T-helper 17 cell (primary cell): ENCODE data around the gene VDR. TPM values are rescaled to one million over a fixed set of nuclear protein-coding genes. Genes with fewer than 3 reads are reported as not detected.

ENCODE experiments used
- ATAC-seq: fragments of 150-1000 bp; cut with Tn5 transposase; 2 replicates; pipeline ENCODE4 v1.10.0; 2021; ENCODE audit warnings: mild to moderate bottlenecking, moderate library complexity
- DNase-seq, 3 donors: peaks; one replicate each; pipeline versions ENCODE4 v3.0.0 to v3.0.0-alpha.2; 2020 to 2021
- H3K9me3 ChIP-seq: one replicate; pipeline ENCODE4 v1.7.0; 2013; ENCODE audit warnings: low read length, mild to moderate bottlenecking; ENCODE audit not compliant: control insufficient read depth, poor library complexity, severe bottlenecking
- H3K27ac Mint-ChIP-seq: one replicate; pipeline ENCODE4 v1.8.0; 2022; ENCODE audit warnings: mild to moderate bottlenecking, moderate library complexity, mixed read lengths
- H3K27me3 Mint-ChIP-seq: one replicate; pipeline ENCODE4 v1.8.0; 2022; ENCODE audit warnings: mixed read lengths
- H3K36me3 Mint-ChIP-seq: one replicate; pipeline ENCODE4 v1.8.0; 2022; ENCODE audit warnings: low read depth, mixed read lengths
- H3K4me1 Mint-ChIP-seq: one replicate; pipeline ENCODE4 v1.8.0; 2022; ENCODE audit warnings: mild to moderate bottlenecking, mixed read lengths
- H3K4me3 Mint-ChIP-seq: one replicate; pipeline ENCODE4 v1.8.0; 2022; ENCODE audit warnings: mild to moderate bottlenecking, moderate library complexity, mixed read lengths
- total RNA-seq, 4 donors: library from RNA in 2 of 4; stranded (reverse) in 2 of 4; gene quantifications; one replicate each; pipeline ENCODE4 v1.2.3 and lab custom pipeline; 2022 to 2026

Gene VDR
- total RNA-seq, 2 donors from 2014 or later, result 1.8 to 4.5 TPM

- ATAC-seq, result no peak
- Mint-ChIP-seq H3K36me3 (no peaks in the 10 kb centered on the region), H3K27ac (peak overlapping the region; percentile 100), H3K4me3 (peak overlapping the region; percentile 86), H3K4me1 (peaks cover 67% of the 10 kb centered on the region), H3K27me3 (no peaks in the 10 kb centered on the region)
- DNase-seq, result peak in 2 of 3 donors; percentile 37 to 48
- H3K9me3 ChIP-seq, result no peaks in the 10 kb centered on the region
These were observed 96.0 kb downstream of the VDR start for GRCh38 chr12:47808574-47809365.

- DNase-seq (peak; percentile 50 to 71 (median 56)), ATAC-seq (peak; percentile 45)
- no peaks in the 10 kb centered on the region for H3K9me3 ChIP-seq
- H3K4me1 Mint-ChIP-seq, result peaks cover 66% of the 10 kb centered on the region
- peak overlapping the region; percentile 100 for H3K27ac Mint-ChIP-seq
- no peaks in the 10 kb centered on the region for H3K36me3 Mint-ChIP-seq
- peak overlapping the region; percentile 86 for H3K4me3 Mint-ChIP-seq
- no peaks in the 10 kb centered on the region for H3K27me3 Mint-ChIP-seq
These were observed 96.7 kb downstream of the VDR start for GRCh38 chr12:47808050-47808449.

DNA sequence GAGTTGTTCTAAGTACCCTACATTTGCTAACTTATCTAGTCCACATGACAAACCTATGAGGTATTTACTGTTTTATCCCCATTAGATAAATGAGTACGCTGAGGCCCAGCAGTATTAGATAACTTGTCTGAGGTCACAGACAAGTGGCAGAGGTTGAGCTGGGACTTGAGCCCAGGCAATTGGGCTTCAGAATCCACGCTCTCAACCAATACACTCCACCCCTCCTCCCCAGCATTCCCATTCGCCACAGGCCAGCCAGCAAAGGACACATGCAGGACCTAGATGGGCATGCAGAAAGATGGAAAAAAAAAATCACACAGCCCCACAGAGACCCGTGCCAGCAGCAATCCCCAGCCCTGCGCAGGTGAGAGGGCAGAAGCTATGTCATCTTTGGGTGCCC, 97.5 kb downstream of the VDR start:
- Mint-ChIP-seq H3K27ac (peak overlapping the region; percentile 100), H3K36me3 (no peaks in the 10 kb centered on the region), H3K4me1 (peaks cover 72% of the 10 kb centered on the region), H3K27me3 (no peaks in the 10 kb centered on the region), H3K4me3 (peak overlapping the region; percentile 86)
- H3K9me3 ChIP-seq, result no peaks in the 10 kb centered on the region
- DNase-seq (no peak), ATAC-seq (no peak)

DNA sequence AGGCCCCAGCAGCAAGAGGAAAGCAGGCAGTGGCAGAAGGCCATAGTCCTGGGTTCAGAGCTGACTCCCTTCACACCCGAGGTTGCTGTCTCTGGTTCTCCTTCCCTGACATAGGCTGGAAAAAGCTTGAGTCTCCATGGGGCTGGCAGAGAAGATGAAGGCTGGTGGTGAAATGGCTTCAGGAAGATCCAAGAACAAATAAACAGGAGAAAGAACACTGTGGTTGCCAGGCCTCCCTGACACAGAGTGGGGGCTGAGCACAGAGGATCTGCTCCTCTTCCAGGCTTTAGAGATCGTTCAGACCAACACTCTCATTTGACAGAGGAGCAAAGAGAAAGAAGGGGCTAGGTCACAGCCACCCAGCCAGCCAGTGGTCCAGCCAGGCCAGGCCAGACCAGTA, 99.4 kb downstream of the VDR start:
- DNase-seq (no peak), ATAC-seq (no peak)
- Mint-ChIP-seq H3K4me3 (peak overlapping the region; percentile 65), H3K27ac (peak overlapping the region; percentile 100), H3K36me3 (no peaks in the 10 kb centered on the region), H3K4me1 (peaks cover 68% of the 10 kb centered on the region), H3K27me3 (no peaks in the 10 kb centered on the region)
- no peaks in the 10 kb centered on the region for H3K9me3 ChIP-seq

GRCh38 chr12:47804171-47804570, 100.6 kb downstream of the VDR start:
- no peak overlapping the region for H3K4me3 Mint-ChIP-seq

DNA sequence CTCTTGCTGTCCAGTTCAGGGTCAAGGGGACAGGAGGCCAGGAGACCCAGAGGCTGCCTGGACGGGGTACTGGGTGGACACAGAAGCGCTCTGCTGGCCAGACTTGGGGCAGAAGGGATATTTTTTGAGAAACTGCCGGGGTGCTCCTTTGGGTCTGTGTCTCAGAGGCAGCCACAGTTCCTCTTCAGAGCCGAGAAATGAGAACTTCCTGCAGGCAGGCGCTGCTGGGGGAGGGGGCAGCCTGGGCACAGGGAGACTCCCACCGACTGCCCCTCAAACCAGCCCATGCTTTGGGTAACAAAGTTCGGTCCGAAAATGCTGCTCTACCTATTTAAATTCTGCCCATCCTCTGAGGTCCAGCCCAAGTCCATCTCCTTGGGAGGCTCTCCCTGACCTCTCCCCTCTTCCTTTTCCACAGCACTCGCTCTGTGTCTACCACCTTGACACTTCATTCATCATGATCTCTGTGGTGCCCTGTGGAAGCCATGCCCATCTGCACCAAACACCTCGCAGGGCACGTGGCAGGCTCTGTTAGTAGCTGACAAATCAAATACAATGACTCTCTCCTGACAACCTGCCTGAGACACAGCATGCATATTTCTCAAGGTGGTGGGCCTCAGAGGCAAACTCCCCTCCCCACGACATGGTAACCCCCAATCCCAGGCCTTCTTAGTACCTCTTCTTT, 101.5 kb downstream of the VDR start:
- peak overlapping the region; percentile 90 for H3K27ac Mint-ChIP-seq
- no peaks in the 10 kb centered on the region for H3K27me3 Mint-ChIP-seq
- no peaks in the 10 kb centered on the region for H3K9me3 ChIP-seq
- no peak for ATAC-seq
- H3K36me3 Mint-ChIP-seq, result no peaks in the 10 kb centered on the region
- peak overlapping the region; percentile 86 for H3K4me3 Mint-ChIP-seq
- no peak for DNase-seq
- H3K4me1 Mint-ChIP-seq, result peaks cover 53% of the 10 kb centered on the region

More at GRCh38 chr12:47804171-47804570, 100.6 kb downstream of the VDR start:
- H3K36me3 Mint-ChIP-seq, result no peaks in the 10 kb centered on the region
- H3K4me1 Mint-ChIP-seq, result peaks cover 62% of the 10 kb centered on the region
- ATAC-seq (no peak), DNase-seq (no peak)
- no peaks in the 10 kb centered on the region for H3K27me3 Mint-ChIP-seq
- no peaks in the 10 kb centered on the region for H3K9me3 ChIP-seq
- peak overlapping the region; percentile 90 for H3K27ac Mint-ChIP-seq

DNA sequence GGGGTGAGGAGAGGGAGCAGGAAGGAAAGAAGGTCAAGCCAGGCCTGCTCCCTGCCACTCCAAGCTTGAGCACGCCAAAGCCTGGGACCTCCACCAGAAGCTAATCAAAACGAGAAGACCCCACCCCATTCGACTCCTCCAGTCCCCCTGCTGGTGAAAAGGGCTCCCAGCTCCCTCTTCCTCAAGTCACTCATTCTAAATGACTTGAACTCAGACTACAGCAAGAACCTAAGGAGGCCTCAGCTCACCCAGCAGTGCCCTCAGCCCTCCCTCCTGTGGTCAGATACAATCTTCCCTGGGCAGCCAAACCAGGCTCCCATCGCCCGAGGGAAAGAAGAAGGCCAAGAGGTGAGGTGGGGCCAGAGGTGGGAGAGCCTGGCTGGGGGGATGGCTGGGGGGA, 102.5 kb downstream of the VDR start:
- DNase-seq (no peak), ATAC-seq (peak; percentile 35)
- Mint-ChIP-seq H3K27me3 (no peaks in the 10 kb centered on the region), H3K36me3 (peaks cover 2% of the 10 kb centered on the region), H3K27ac (peak overlapping the region; percentile 90), H3K4me1 (peaks cover 46% of the 10 kb centered on the region), H3K4me3 (peak overlapping the region; percentile 77)
- H3K9me3 ChIP-seq, result no peaks in the 10 kb centered on the region

- H3K4me3 Mint-ChIP-seq, result peak overlapping the region; percentile 25
- peaks cover 2% of the 10 kb centered on the region for H3K36me3 Mint-ChIP-seq
- peak overlapping the region; percentile 90 for H3K27ac Mint-ChIP-seq
These were observed 102.9 kb downstream of the VDR start for GRCh38 chr12:47801904-47802246.

DNA sequence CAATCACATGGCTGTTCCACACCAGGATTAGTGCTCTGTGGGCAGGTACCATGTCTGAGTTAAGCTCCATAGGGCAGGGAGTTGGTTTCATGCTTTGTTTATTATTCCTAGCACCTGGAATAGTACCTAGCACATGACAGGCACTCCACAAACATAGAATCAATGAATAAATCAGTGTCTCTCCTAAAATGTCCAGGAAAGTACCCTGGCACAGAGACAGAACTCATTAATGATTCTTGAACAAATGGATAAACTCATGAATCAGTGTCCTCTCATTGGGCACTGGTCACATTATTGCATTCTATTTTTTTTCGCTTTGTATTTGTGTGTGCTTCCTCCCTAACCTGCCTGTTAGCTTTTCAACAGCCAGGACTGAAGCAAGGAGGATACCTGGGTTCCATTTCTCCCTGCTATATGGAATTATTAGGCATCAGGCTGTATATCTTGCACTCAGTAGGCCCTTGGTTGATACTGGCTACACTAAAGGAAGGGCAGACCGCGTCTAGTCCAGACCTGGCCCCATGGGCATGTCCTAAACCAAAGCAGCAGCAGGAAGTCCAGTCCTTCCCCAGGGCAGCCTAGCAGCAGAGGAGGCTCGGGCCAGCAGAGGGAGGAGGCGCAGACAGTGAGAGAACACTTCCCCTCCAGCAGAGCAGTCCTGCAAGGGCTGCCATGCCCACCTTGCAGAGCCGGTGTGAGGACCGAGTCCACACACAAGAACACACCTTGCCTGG, 103.5 kb downstream of the VDR start:
- peak overlapping the region; percentile 90 for H3K27ac Mint-ChIP-seq
- DNase-seq (no peak), ATAC-seq (no peak)
- H3K9me3 ChIP-seq, result no peaks in the 10 kb centered on the region
- peaks cover 39% of the 10 kb centered on the region for H3K4me1 Mint-ChIP-seq
- H3K4me3 Mint-ChIP-seq, result peak overlapping the region; percentile 25
- peaks cover 2% of the 10 kb centered on the region for H3K36me3 Mint-ChIP-seq
- no peaks in the 10 kb centered on the region for H3K27me3 Mint-ChIP-seq

More at GRCh38 chr12:47801904-47802246, 102.9 kb downstream of the VDR start:
- H3K9me3 ChIP-seq, result no peaks in the 10 kb centered on the region
- no peak for ATAC-seq
- Mint-ChIP-seq H3K27me3 (no peaks in the 10 kb centered on the region), H3K4me1 (peaks cover 42% of the 10 kb centered on the region)
- DNase-seq, result no peak

- Mint-ChIP-seq H3K27ac (peak overlapping the region; percentile 90), H3K4me3 (no peak overlapping the region), H3K27me3 (no peaks in the 10 kb centered on the region), H3K36me3 (peaks cover 2% of the 10 kb centered on the region), H3K4me1 (peaks cover 38% of the 10 kb centered on the region)
- ATAC-seq (no peak), DNase-seq (no peak)
- no peaks in the 10 kb centered on the region for H3K9me3 ChIP-seq
These were observed 104.2 kb downstream of the VDR start for GRCh38 chr12:47800582-47800981.

DNA sequence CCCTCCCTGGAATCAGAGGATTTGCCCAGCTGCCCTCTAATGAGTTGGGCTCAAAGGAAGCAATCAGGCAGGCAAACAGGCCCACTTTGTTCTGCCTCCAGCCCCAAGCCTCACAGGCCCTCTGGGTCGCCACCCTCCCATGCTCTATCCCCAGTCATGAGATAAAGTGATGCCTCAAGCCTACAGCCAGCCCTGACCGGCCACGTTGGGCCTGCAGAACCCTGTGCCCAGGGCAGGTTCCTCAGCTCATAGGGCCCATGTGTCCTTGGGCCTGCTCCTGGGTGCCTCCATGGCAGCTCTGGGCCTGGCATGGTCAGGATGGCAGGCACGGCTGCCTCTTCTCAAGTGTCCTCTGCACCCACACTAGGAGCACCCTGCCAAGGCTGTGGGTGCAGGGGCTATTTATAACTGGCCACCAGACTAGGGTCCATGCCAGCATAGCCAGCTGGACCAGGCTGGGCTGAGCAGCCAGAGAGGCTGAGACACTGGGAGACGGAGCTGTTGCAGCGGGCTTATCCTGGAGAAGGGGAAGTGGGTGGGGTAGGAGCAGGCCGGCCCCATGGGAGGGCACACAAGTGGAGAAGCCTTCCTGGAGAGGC, 105.3 kb downstream of the VDR start:
- H3K27me3 Mint-ChIP-seq, result no peaks in the 10 kb centered on the region
- H3K4me1 Mint-ChIP-seq, result peaks cover 28% of the 10 kb centered on the region
- no peak overlapping the region for H3K27ac Mint-ChIP-seq
- DNase-seq (no peak), ATAC-seq (no peak)
- no peaks in the 10 kb centered on the region for H3K9me3 ChIP-seq
- H3K36me3 Mint-ChIP-seq, result peaks cover 2% of the 10 kb centered on the region
- H3K4me3 Mint-ChIP-seq, result no peak overlapping the region

DNA sequence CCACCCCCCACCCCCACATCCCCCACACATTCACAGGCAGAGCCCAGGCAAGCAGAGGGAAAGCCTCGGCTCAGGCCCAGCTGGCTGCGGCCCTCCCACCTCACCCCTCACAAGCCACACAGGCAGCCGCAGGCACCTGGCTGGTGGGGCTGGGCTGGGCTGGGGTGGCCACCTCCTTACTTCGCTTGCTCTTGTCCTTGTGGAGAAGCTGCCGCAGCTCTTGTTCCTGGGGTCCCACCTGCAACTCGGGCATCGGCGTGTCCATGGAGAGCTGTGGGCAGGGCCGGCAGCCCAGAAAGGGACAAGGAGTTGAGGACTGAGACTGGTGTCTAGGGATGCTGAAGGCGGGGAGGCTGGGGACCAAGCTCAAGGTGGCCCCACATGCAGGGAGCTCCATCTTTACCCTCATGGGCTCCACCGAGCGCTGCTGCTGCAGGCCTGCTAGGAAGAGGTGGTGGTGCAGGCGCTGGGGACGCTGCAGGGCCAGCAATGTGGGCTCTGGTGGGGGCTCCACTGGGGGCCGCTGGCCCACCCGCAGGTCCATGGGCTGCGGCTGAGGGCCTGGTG, 106.3 kb downstream of the VDR start:
- no peaks in the 10 kb centered on the region for H3K9me3 ChIP-seq
- Mint-ChIP-seq H3K4me3 (no peak overlapping the region), H3K36me3 (peaks cover 2% of the 10 kb centered on the region), H3K27me3 (no peaks in the 10 kb centered on the region), H3K27ac (no peak overlapping the region), H3K4me1 (peaks cover 25% of the 10 kb centered on the region)
- no peak for DNase-seq
- ATAC-seq, result no peak

DNA sequence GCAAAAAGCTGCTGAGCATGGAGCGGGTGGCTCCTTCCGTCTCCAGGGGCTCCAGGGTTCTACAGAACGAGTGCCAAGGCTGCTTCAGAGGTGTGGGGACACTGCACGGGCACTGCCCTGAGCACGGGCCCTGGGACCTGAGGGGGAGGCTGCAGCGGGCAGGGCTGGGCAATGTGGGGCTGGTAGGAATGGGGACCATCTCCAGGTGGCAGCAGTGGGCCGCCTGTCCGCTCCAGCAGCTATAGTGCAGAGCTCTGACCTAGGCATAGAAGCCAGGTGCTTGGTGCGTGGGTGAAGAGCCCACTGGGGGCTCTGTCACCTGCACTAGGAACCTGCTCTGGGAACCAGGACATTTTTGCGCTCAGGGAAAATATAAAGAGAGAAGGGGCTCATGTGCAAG, 107.4 kb downstream of the VDR start:
- no peak for DNase-seq
- Mint-ChIP-seq H3K27ac (peak overlapping the region; percentile 79), H3K4me3 (no peak overlapping the region), H3K4me1 (peaks cover 15% of the 10 kb centered on the region), H3K27me3 (no peaks in the 10 kb centered on the region), H3K36me3 (peaks cover 2% of the 10 kb centered on the region)
- H3K9me3 ChIP-seq, result no peaks in the 10 kb centered on the region
- peak; percentile 55 for ATAC-seq
